Activated T-cell treated with anti-CD3 and anti-CD28 coated beads, Interleukin-2, amount 50 U/mL, for 24 hours (primary cell): ENCODE measurements around the gene ZSWIM6.
"Not testable (repeated sequence)": the region's sequence is repeated elsewhere in the genome, so short reads cannot be mapped to it uniquely, and the experiment has no call there.

Source experiments
- DNase-seq: peaks from one replicate; pipeline ENCODE4 v3.0.0-alpha.2; 2020
- H3K27ac Mint-ChIP-seq: 2 replicates; pipeline ENCODE4 v1.8.0; 2020; ENCODE audit warnings: mild to moderate bottlenecking, mixed read lengths
- H3K27me3 Mint-ChIP-seq: 2 replicates; pipeline ENCODE4 v1.8.0; 2020; ENCODE audit warnings: mixed read lengths
- H3K36me3 Mint-ChIP-seq: 2 replicates; pipeline ENCODE4 v1.8.0; 2020; ENCODE audit warnings: low read depth, mixed read lengths
- H3K4me1 Mint-ChIP-seq: 2 replicates; pipeline ENCODE4 v1.8.0; 2020; ENCODE audit warnings: low read depth, mixed read lengths
- H3K4me3 Mint-ChIP-seq: 2 replicates; pipeline ENCODE4 v1.8.0; 2020; ENCODE audit warnings: mild to moderate bottlenecking, moderate library complexity, mixed read lengths
- H3K9me3 Mint-ChIP-seq: 2 replicates; pipeline ENCODE4 v1.8.0; 2020; ENCODE audit warnings: mixed read lengths

Gene ZSWIM6

DNA sequence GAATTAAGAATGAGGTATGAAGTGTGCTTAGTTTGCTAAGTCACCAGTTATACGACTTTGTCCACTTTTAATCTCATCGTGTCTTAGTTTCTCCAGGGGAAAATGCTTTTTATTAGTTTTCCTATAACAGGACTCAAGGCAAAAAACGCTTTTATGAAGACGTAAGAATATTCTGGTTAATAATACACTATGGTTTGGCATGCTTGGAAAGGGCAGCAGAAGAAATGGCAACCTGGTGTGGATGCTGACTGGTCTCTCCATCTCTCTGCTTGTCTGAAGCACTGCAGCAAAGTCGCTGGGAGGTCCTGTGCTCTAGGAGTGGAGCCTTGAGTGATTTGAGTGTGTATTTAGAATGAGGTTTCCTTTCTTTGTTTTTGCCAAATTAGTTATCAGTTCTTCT, 78.8 kb downstream of the ZSWIM6 start:
- H3K4me3 Mint-ChIP-seq: no peak overlapping the region
- no peak overlapping the region for H3K27ac Mint-ChIP-seq
- H3K36me3 Mint-ChIP-seq: no peaks in the 10 kb centered on the region
- H3K27me3 Mint-ChIP-seq: no peaks in the 10 kb centered on the region
- H3K4me1 Mint-ChIP-seq: peaks cover 53% of the 10 kb centered on the region
- H3K9me3 Mint-ChIP-seq: no peaks in the 10 kb centered on the region
- DNase-seq: no peak

DNA sequence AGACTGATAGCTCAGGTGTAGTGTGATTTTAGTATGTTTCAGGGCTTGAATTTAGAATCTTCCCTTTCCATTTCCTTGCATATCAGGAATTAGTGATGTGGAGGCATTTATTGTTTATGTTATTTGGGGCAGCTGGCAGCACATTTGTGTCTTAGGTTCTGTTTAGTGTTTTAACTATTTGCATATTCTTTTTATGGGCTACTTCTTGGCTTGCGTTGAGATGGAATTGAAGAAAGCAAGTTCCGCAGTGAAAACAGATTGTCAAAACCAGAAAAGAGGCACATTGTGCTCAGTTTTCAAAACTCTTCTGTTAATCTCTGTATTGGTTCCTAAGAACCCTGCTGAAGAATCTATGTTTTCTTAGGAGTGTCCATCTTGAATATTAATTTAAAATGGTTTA, 80.3 kb downstream of the ZSWIM6 start:
- Mint-ChIP-seq H3K27me3 (no peaks in the 10 kb centered on the region), H3K9me3 (no peaks in the 10 kb centered on the region), H3K27ac (no peak overlapping the region), H3K36me3 (no peaks in the 10 kb centered on the region), H3K4me3 (no peak overlapping the region), H3K4me1 (peaks cover 59% of the 10 kb centered on the region)
- DNase-seq: no peak

DNA sequence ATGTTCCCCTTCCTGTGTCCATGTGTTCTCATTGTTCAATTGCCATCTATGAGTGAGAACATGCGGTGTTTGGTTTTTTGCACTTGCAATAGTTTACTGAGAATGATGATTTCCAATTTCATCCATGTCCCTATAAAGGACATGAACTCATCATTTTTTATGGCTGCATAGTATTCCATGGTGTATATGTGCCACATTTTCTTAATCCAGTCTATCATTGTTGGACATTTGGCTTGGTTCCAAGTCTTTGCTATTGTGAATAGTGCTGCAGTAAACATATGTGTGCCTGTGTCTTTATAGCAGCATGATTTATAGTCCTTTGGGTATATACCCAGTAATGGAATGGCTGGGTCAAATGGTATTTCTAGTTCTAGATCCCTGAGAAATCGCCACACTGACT, 81.1 kb downstream of the ZSWIM6 start:
- not testable (repeated sequence) for H3K9me3 Mint-ChIP-seq, H3K4me3 Mint-ChIP-seq, H3K27ac Mint-ChIP-seq, DNase-seq, H3K36me3 Mint-ChIP-seq, H3K27me3 Mint-ChIP-seq
- H3K4me1 Mint-ChIP-seq: peaks cover 59% of the 10 kb centered on the region

DNA sequence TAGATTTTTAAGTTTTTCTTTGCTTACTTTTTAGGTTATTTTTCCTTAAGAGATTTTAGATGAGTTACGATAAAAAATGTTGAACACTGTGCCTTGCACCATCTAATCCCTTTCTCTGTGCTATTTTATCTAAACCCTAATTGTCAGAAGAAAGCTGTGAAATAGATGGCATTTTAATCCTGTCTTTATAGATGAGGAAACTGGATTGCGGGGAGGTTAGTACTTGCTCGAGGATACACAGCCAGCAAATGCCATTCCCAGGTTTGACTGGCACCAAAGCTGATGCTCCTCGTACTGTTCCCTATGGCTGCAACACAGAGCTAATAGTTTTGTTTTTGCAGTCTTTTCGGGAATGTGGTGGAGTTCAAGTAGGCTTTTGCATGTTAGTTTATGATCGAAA, 82.7 kb downstream of the ZSWIM6 start:
- Mint-ChIP-seq H3K27ac (no peak overlapping the region), H3K4me1 (peaks cover 51% of the 10 kb centered on the region), H3K36me3 (no peaks in the 10 kb centered on the region), H3K4me3 (no peak overlapping the region), H3K27me3 (no peaks in the 10 kb centered on the region), H3K9me3 (no peaks in the 10 kb centered on the region)
- no peak for DNase-seq

DNA sequence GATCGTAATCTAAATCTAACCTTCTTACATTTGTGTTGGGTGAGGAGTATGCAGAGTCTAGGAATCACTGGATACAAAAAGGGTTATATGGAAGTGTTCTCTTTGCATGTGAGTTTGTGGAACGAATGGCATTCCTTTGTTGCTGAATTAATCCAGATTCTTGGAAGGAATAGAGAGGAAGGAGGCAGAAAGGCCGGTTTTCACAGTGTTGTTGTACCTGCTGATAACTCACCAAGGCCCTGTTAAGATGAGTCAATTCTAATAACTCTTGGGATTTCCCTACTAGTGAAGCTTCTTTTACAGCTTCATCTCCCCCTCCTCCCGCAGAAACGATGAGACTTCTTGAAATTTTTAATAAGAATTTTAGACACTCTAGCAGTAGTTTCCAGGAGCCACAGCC, 84.0 kb downstream of the ZSWIM6 start:
- no peaks in the 10 kb centered on the region for H3K36me3 Mint-ChIP-seq
- H3K27me3 Mint-ChIP-seq: no peaks in the 10 kb centered on the region
- no peaks in the 10 kb centered on the region for H3K9me3 Mint-ChIP-seq
- no peak overlapping the region for H3K4me3 Mint-ChIP-seq
- no peak overlapping the region for H3K27ac Mint-ChIP-seq
- H3K4me1 Mint-ChIP-seq: peaks cover 50% of the 10 kb centered on the region
- DNase-seq: no peak

DNA sequence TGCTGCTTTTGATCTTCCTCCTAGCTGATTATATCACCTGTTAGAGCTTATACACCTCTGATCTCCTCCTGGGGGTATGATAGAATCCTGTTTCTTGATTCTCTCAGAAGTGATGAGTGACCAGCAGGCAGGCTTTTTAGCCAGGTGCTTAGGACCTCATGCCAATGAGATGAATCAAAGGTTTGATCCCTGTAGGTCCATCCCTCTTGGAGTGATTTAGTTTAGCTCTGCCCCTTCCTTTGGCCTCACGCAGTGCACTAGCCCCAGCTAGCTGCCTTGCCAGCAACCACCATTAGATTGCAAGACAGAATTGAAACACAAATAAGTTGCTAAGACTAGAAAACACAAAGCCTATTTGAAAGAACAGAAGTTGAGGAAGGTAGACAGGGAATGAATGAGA, 84.4 kb downstream of the ZSWIM6 start:
- Mint-ChIP-seq H3K36me3 (no peaks in the 10 kb centered on the region), H3K4me3 (no peak overlapping the region), H3K4me1 (peaks cover 49% of the 10 kb centered on the region), H3K9me3 (peaks cover 4% of the 10 kb centered on the region), H3K27ac (no peak overlapping the region), H3K27me3 (no peaks in the 10 kb centered on the region)
- no peak for DNase-seq

DNA sequence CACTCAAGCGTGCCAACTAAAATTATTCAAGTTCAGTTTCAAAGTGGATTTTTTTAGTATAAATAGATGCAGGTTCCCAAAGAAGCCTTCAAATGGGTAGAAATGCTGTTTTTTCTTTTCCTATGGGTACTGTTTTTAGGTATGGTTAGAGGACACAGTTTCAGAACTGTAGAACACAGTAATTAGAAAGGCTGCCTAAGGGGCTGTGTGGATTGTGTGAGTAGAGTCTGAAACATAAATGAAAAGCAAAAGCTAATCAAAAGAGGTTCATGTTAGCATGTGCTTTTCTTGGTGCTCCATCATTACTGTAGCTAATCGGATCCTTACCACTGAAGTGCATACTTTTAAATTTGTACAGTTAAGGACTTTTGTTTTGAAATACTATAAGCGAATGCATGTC, 85.3 kb downstream of the ZSWIM6 start:
- H3K4me1 Mint-ChIP-seq: peaks cover 51% of the 10 kb centered on the region
- no peaks in the 10 kb centered on the region for H3K36me3 Mint-ChIP-seq
- DNase-seq: no peak
- H3K27ac Mint-ChIP-seq: no peak overlapping the region
- H3K4me3 Mint-ChIP-seq: no peak overlapping the region
- H3K9me3 Mint-ChIP-seq: peaks cover 13% of the 10 kb centered on the region
- H3K27me3 Mint-ChIP-seq: no peaks in the 10 kb centered on the region

DNA sequence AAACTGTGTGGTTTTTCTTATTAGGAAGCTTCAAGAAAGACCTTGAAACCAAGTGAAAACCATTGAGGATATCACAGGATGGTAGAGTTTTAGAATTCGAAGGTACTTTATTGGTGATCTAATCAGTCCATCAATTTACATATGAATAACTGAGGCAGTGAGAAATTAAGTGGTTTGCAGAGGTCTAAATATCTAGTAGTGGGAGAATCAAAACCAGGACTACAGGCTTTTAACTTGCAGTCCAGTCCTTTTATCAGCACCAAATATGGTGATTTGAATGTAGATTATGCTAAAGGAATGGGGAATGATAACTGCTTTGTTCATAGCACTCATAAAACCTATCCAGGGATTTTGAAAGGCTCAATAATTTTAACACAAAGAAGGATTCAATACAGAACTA, 85.8 kb downstream of the ZSWIM6 start:
- Mint-ChIP-seq H3K4me1 (peaks cover 53% of the 10 kb centered on the region), H3K36me3 (no peaks in the 10 kb centered on the region), H3K9me3 (peaks cover 14% of the 10 kb centered on the region), H3K27ac (no peak overlapping the region), H3K4me3 (no peak overlapping the region), H3K27me3 (no peaks in the 10 kb centered on the region)
- DNase-seq: no peak

DNA sequence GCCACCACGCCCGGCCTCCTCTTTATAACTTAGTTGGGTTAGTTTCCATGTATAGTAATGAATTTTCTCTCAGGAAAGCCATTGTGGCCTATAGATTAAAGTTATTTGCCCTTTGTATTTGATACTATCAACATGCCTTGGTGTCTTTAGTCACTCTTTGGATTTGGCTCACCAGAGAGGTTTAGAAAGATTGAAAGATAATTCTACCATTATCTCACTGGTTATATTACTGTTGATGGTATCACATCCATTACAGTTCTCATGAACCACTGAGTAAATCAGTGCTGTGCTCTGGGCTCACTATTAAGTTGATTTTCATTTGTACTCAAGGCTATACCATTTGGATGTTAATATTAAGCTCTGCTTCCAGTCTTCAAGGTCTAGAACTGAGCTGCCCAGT, 87.0 kb downstream of the ZSWIM6 start:
- H3K36me3 Mint-ChIP-seq: no peaks in the 10 kb centered on the region
- H3K4me1 Mint-ChIP-seq: peaks cover 57% of the 10 kb centered on the region
- no peak overlapping the region for H3K27ac Mint-ChIP-seq
- H3K4me3 Mint-ChIP-seq: no peak overlapping the region
- H3K27me3 Mint-ChIP-seq: no peaks in the 10 kb centered on the region
- peaks cover 14% of the 10 kb centered on the region for H3K9me3 Mint-ChIP-seq
- no peak for DNase-seq

DNA sequence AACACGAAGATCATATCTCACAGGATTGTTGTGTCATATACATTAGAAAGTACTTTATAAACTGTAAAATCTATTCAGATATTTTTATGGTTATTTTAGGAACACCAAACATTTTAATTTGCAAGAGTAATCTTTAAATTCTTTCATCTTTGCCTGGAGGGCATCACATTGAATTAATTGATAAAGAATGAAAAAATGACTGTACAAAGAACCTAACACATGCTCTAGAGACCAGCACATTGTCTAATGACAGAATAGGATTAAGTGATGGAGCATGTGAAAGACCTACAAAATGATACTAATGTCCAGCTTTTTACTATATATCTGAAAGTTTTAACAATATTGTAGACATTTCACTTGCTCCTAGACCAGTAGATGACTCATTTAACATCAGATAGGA, 88.0 kb downstream of the ZSWIM6 start:
- no peak overlapping the region for H3K4me3 Mint-ChIP-seq
- no peak for DNase-seq
- H3K27ac Mint-ChIP-seq: no peak overlapping the region
- H3K27me3 Mint-ChIP-seq: no peaks in the 10 kb centered on the region
- H3K4me1 Mint-ChIP-seq: peaks cover 55% of the 10 kb centered on the region
- no peaks in the 10 kb centered on the region for H3K36me3 Mint-ChIP-seq
- H3K9me3 Mint-ChIP-seq: peaks cover 14% of the 10 kb centered on the region

DNA sequence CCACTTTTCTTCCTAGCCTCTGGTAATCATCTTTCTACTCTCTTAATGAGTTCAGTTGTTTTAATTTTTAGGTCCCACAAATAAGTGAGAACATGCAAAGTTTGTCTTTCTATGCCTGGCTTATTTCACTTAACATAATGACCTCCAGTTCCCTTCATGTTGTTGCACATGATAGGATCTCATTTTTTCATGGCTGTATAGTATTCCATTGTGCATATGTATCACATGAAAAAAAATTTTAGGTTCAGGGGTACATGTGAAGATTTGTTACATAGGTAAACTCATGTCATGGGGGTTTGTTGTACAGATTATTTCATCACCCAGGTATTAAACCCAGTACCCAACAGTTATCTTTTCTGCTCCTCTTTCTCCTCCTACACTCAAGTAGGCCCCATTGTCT, 89.2 kb downstream of the ZSWIM6 start:
- H3K9me3 Mint-ChIP-seq: peaks cover 14% of the 10 kb centered on the region
- H3K27me3 Mint-ChIP-seq, H3K36me3 Mint-ChIP-seq, H3K4me3 Mint-ChIP-seq, DNase-seq, H3K27ac Mint-ChIP-seq: not testable (repeated sequence)
- peaks cover 48% of the 10 kb centered on the region for H3K4me1 Mint-ChIP-seq

DNA sequence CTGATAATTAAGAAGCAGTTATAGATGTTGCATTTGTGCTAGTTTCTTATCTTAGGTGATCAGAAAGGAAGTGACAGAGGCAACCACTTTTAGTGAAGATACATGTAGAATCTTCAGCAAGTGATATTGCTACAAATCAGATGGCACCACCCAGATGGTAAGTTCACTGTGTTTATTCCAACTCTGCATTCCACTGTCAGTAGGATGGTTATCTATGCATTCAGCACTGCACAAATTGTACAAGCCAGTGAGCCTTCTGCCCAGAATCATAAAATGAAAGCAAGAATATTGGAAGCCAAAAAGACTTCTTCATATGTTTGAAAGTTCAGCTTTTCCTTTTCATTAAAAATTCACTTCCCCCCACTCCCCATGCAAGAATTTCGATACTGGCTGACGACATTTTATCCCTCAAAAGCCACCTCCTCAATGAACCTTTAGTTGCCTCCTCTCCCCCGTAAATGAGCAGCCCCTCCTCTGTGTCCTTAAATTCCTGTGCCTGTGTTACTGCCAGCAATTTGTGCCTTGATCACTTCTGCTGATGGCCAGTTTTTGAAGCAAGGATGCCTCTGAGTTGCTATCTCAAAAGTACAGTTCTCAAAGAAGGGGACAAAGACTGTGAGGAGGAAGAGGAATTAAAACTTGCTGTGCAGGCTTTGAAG, 91.6 kb downstream of the ZSWIM6 start:
- H3K27me3 Mint-ChIP-seq: no peaks in the 10 kb centered on the region
- peaks cover 1% of the 10 kb centered on the region for H3K36me3 Mint-ChIP-seq
- no peak for DNase-seq
- peaks cover 14% of the 10 kb centered on the region for H3K9me3 Mint-ChIP-seq
- no peak overlapping the region for H3K4me3 Mint-ChIP-seq
- H3K4me1 Mint-ChIP-seq: peaks cover 33% of the 10 kb centered on the region
- no peak overlapping the region for H3K27ac Mint-ChIP-seq

DNA sequence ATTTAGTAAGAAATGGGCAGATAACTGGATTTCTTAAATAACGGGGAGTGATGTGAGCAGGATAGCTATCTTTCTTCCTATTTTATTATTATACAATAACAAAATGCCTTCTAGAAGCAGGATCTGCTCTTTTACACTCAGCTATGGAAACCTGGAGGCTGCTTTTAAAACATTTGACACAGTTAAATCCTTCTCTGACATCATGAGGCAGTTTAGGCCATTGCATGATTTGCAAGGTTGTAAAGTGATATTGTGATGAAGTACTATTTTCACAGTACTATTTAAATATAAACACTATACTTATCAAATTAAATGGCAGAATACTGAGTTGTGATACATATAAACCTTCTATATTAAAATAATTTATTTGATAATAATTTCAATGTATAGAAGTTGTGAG, 93.9 kb downstream of the ZSWIM6 start:
- DNase-seq: no peak
- Mint-ChIP-seq H3K27ac (no peak overlapping the region), H3K36me3 (peaks cover 3% of the 10 kb centered on the region), H3K9me3 (peaks cover 17% of the 10 kb centered on the region), H3K27me3 (no peaks in the 10 kb centered on the region), H3K4me3 (no peak overlapping the region), H3K4me1 (peaks cover 37% of the 10 kb centered on the region)

DNA sequence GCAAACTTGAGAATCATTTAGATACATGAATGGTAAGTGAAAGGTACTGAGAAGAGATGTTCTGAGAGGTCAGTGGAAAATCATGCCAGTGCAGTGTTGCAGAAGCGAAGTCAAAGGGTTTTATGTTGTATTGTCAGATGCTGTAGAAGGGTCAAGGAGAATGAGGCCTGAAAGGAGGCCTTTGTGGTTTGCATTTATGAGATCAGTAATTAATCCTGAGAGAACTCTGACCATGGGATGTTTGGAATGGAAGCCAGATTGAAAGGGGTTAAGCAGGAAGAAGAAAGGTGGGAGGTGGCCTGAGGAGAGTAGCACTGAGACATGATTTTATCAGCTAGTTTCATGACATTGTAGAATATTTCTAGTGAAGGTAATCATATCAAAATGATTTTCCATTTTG, 97.8 kb downstream of the ZSWIM6 start:
- Mint-ChIP-seq H3K9me3 (peaks cover 3% of the 10 kb centered on the region), H3K27me3 (no peaks in the 10 kb centered on the region), H3K4me1 (peaks cover 20% of the 10 kb centered on the region), H3K36me3 (peaks cover 3% of the 10 kb centered on the region), H3K27ac (no peak overlapping the region), H3K4me3 (no peak overlapping the region)
- DNase-seq: no peak

DNA sequence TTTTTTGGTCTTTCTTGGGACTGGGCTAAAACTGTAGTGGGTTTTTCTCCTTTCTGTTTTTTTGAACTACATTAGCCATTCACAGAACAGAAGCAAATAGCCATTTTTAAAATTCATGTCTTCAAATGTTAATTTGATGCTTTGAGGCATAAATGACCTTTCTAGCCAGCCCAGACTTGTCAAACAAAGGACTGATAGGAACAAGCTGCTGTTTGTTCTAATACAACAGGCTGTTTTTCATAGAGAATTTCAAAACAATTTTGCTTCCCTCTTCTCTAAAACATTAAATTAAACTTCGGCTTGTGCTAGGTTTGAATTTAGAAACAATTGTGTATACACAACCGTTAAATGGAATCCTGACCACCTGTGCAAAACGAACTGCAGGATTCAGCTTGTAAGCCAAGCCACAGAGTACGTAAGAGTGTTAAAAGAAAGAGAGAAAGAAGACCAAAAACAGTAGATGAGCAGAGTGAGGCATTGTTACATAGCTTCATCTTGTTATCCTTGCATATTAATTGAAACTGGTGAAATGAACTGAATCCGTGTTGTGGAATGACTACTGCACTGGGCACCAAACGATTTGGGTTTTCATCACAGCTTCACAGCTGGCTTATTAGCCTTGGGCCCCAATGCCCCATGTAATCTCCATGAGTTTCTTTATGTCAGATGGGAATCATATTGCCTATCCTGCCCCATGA, 100.0 kb downstream of the ZSWIM6 start:
- Mint-ChIP-seq H3K27ac (no peak overlapping the region), H3K9me3 (peaks cover 5% of the 10 kb centered on the region), H3K4me3 (no peak overlapping the region), H3K36me3 (peaks cover 5% of the 10 kb centered on the region), H3K4me1 (peaks cover 21% of the 10 kb centered on the region), H3K27me3 (no peaks in the 10 kb centered on the region)
- no peak for DNase-seq
